Urinary bladder (tissue), 4 donors: ENCODE data around the gene TBC1D19. TPM values are rescaled to one million over a fixed set of nuclear protein-coding genes. Genes with fewer than 3 reads are reported as not detected.

Experiments used
- DNase-seq: peaks from one replicate; pipeline ENCODE4 v3.0.0-alpha.2; 2015; ENCODE audit errors: extremely low spot score
- H3K27ac ChIP-seq: one replicate; pipeline ENCODE4 v1.5.1; 2013; ENCODE audit warnings: low read depth, mild to moderate bottlenecking, moderate library complexity
- H3K36me3 ChIP-seq: one replicate; pipeline ENCODE4 v1.6.1; 2013; ENCODE audit warnings: mild to moderate bottlenecking, moderate library complexity; ENCODE audit not compliant: insufficient read depth
- H3K4me1 ChIP-seq: one replicate; pipeline ENCODE4 v1.6.1; 2013; ENCODE audit warnings: mild to moderate bottlenecking, moderate library complexity; ENCODE audit not compliant: insufficient read depth
- H3K4me3 ChIP-seq: one replicate; pipeline ENCODE4 v1.5.1; 2013; ENCODE audit warnings: low read depth, low read length
- WGBS: extraction: QIAGEN DNeasy Blood & Tissue Kit; methylation state at CpG from one replicate; pipeline ENCODE4 v1.1.7; 2013; 5-methylcytosine and 5-hydroxymethylcytosine counted together
- polyA plus RNA-seq: library from polyadenylated mRNA; stranded (reverse); fragments of 200-250 nt; gene quantifications from one replicate; pipeline ENCODE4 v1.2.3, GENCODE V29; 2013
- small RNA-seq: library from RNA; depleted of rRNA; stranded (forward); fragments of <200 nt; gene quantifications from one replicate; pipeline ENCODE3, GENCODE V24; 2014
- total RNA-seq: library from RNA; depleted of rRNA; stranded (reverse); fragments of >200 nt; gene quantifications from one replicate; pipeline ENCODE4 v1.2.3, GENCODE V29; 2014
- donor health status: healthy with polysubstance abuse.
- donor health status: healthy.

TBC1D19 gene
- total and polyA plus RNA-seq, 2 donors = 7.2 to 77.0 TPM

DNA sequence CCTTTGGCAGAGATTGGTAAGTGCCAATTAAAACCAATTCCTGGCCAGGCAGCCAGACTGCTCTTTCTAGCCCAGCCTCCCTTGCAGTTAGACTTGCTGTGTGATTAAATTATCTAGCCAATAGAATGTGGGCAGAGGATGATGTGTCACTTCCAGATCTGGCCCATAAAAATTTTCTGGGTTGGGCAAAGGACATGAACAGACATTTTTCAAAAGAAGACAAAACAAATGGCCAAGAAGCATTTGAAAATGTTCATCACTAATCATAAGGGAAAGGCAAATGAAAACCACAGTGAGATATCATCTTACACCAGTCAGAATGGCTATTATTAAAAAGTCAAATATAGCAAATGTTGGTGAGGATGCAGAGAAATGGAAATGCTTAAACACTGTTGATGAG is 205.3 kb downstream of the TBC1D19 start:
- Histone ChIP-seq H3K27ac (no peak overlapping the region), H3K4me1 (no peaks in the 10 kb centered on the region), H3K36me3 (no peaks in the 10 kb centered on the region), H3K4me3 (no peak overlapping the region)
- no peak for DNase-seq

DNA sequence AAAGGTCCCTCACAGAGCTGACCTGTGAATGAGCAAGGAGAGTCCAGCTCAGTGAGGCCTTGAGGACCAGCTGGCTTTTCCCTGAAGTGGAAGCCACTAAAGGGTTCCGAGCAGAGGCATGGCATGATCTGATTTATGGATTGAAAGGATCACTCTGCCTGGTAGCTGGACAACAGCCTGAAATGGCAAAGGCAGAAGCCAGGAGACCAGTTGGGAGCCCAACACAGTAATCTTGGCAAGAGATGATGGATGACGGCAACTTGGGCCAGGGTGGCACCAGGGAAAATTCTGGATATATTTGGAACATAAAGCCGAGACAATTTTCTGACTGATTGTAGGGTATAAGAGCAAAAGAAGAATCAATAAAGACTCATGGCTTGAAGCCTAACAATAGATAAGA is 207.5 kb downstream of the TBC1D19 start:
- no peak overlapping the region for H3K27ac ChIP-seq
- no peak overlapping the region for H3K4me3 ChIP-seq
- DNase-seq = no peak
- H3K4me1 ChIP-seq = no peaks in the 10 kb centered on the region
- H3K36me3 ChIP-seq = no peaks in the 10 kb centered on the region
- WGBS = 91% methylated on average over 3 of the region's 3 CpGs

DNA sequence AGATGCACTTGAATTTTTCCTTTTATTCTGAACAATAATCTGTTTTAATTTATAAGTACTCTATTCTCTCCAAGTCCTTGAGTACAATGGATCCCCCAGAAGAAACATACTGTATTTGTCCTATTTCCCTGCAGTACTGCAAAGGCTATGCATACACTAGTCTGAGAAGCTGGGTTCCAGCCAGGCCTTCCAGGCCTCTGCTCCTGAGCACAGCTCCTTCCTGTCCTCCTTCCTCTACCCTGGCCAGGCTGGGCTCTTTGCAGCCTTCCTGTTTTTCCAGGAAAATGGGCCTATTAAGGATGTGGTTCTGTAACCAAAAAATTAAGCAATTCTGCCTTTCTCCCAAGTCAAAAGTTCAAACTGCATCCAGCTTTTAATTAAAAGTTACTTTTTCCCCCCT is 208.8 kb downstream of the TBC1D19 start:
- Histone ChIP-seq H3K4me3 (no peak overlapping the region), H3K4me1 (no peaks in the 10 kb centered on the region), H3K27ac (no peak overlapping the region), H3K36me3 (no peaks in the 10 kb centered on the region)
- DNase-seq = no peak

DNA sequence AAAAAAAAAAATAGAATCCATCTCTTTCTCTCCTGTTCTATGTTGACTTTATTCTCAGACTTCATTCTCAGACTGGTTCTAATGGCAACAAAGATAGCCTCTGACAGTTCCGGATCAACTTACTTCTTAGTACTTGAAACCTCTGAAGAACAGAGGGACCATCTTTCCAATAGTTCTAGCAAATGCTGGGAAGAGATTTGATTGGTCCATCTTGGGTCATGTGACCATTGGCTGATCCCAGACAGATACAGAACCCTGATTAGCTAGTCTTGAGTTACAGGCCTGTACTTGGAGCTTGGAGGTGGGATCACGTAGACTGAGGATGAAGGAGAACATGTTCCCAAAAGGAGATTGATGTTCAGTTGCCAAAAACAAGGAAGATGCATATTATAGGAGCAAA is 209.9 kb downstream of the TBC1D19 start:
- Histone ChIP-seq H3K4me3 (no peak overlapping the region), H3K27ac (no peak overlapping the region), H3K36me3 (no peaks in the 10 kb centered on the region), H3K4me1 (no peaks in the 10 kb centered on the region)
- 98% methylated on average over 2 of the region's 2 CpGs for WGBS
- no peak for DNase-seq

DNA sequence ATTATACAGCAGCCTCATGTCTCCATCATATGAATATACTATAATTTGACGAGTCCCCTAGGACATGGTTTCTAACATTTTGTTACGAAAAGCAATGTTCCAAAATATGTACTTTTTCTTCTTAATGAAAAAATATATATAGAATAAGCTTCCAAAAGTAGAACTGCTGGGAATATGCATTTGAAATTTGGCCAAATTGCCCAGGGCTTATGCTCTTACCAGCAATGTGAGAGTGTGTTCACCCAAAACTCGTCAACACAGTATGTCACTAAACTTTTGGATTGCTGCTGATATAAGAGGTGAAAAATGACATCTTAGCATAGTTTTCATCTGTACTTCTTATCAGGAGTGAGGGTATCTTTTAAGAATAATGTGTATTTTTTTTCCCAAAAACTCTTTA is 212.2 kb downstream of the TBC1D19 start:
- 88% methylated on average over 3 of the region's 3 CpGs for WGBS
- Histone ChIP-seq H3K4me1 (no peaks in the 10 kb centered on the region), H3K27ac (no peak overlapping the region), H3K4me3 (no peak overlapping the region), H3K36me3 (no peaks in the 10 kb centered on the region)
- no peak for DNase-seq

DNA sequence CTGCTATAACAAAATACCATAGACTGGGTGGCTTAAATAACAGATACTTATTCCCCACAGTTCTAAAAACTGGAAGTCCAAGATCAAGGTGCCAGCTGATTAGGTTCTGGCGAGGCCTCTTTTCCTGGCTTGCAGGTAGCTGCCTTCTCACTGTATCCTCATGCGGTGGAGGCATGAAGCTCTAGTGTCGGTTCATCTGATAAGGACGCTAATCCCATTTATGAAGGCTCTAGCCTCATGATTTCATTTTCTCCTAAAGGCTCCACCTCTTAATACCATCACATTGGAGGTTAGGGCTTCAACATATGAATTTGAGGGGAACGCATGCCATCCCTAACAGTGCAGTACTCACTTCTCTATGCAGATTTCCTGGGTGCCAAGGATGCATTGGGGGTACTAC is 218.9 kb downstream of the TBC1D19 start:
- no peak overlapping the region for H3K27ac ChIP-seq
- H3K4me1 ChIP-seq = no peaks in the 10 kb centered on the region
- no peaks in the 10 kb centered on the region for H3K36me3 ChIP-seq
- 79% methylated on average over 5 of the region's 5 CpGs for WGBS
- DNase-seq = no peak
- no peak overlapping the region for H3K4me3 ChIP-seq

DNA sequence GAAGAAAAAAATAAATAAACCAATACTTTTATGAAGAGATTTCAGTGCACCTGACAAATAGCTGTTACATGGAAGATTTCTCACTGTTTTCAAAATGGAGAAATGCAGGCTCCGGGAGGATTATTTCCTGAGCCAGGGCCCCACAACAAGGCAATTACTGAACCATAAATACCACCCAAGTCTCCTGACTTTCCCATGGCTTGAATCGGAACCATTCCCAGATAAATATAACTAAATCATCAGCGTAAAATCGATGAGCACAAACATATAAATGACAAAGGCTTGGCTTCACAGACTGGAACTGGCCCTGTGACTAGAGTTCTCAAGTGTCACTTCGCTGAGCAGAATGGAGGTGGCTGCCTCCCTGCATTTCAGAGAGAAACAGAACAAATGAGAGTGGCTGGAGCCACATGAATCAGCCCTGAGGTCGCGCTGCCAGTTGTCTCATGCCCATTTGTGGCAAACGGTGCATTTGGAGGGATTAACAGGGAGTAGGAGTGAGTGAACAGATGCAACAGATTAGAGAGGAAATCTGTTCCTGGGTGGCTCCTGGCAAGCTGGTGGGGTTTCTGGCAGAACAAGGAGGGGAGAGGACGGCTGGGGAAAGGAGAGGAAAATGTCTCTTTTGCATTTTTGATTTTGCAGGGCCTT is 219.5 kb downstream of the TBC1D19 start:
- WGBS = 26% methylated on average over 9 of the region's 9 CpGs
- Histone ChIP-seq H3K4me3 (no peak overlapping the region), H3K4me1 (no peaks in the 10 kb centered on the region), H3K36me3 (no peaks in the 10 kb centered on the region), H3K27ac (no peak overlapping the region)
- DNase-seq = no peak

DNA sequence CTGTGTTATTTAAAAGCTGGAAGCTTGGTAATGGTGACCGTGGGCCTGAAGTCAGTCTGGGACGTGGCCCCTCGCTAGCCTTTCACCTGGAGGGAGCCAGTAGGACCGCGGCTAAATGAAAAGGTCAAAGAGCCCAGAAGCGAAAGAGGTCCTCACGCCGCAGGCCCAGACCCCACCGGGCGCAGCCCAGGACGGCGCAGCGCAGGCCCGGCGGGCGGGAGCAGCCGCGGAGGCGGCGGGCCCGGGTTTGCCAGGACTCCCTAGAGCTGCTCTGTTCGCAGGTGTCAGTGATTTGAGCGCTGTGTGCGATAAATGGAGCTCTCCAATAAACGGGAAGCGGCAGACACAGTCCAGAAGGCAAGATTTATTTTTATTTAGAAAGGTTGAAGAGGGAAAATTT is 220.6 kb downstream of the TBC1D19 start:
- 82% methylated on average over 26 of the region's 26 CpGs for WGBS
- DNase-seq = no peak
- H3K4me3 ChIP-seq = no peak overlapping the region
- H3K36me3 ChIP-seq = no peaks in the 10 kb centered on the region
- H3K27ac ChIP-seq = no peak overlapping the region
- H3K4me1 ChIP-seq = no peaks in the 10 kb centered on the region

DNA sequence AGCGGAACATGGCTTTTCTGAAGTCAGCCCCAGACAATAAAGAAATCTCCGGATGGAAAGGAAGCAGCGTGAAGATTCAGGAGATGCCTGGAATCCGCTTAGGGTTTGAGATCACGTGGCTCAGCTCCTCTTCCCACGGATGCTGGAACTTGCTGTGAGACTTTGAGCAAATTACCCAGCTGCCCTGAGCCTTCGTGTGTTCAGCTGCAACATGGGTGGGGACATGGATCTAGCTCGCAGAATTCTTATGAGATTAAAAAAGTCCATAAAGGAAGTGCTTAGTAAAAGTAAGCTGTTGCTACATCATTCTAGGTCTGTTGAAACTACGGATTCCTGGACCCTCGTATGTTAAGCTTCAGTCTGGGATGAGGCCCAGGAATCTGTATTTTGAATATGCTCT is 221.0 kb downstream of the TBC1D19 start:
- no peak for DNase-seq
- H3K27ac ChIP-seq = no peak overlapping the region

More for the DNA sequence above, 221.0 kb downstream of the TBC1D19 start:
- 66% methylated on average over 10 of the region's 10 CpGs for WGBS
- Histone ChIP-seq H3K4me3 (no peak overlapping the region), H3K4me1 (no peaks in the 10 kb centered on the region), H3K36me3 (no peaks in the 10 kb centered on the region)

Small RNAs within 50 kb of the gene (small RNA-seq; reads per million reads assigned to genes)
- not detected for gene RF00284

Other genes with a start within 250 kb of the TBC1D19 start
- 0.26 TPM for gene CCKAR, start 93.6 kb upstream of the TBC1D19 start, total RNA-seq
- gene CCKAR, start 93.6 kb upstream of the TBC1D19 start, polyA plus RNA-seq = not detected